NCI-H2107 treated with DMSO at 0.1 percent for 48 hours (cell line): ENCODE results near the gene TAPT1.

ENCODE experiments used
- DNase-seq: peaks from one replicate; lab custom pipeline; 2025; ENCODE audit not compliant: unreplicated experiment; lab: John Stamatoyannopoulos, UW

Gene TAPT1

GRCh38 chr4:16110661-16111290 lies 115.5 kb downstream of the TAPT1 start:
- no peak for DNase-seq
